BE2C (cell line): ENCODE measurements around the gene EGLN2.
"Not testable (repeated sequence)": the region's sequence is repeated elsewhere in the genome, so short reads cannot be mapped to it uniquely, and the experiment has no call there.

Experiments
- DNase-seq: peaks from one replicate; pipeline ENCODE4 v3.0.0-alpha.2; 2020
- H3K27me3 ChIP-seq: fragments of 250-450 bp; sonication (Bioruptor Pico); 2 replicates; pipeline ENCODE4 v1.5.1; 2020; ENCODE audit warnings: mild to moderate bottlenecking
- H3K36me3 ChIP-seq: fragments of 250-450 bp; sonication (Bioruptor Pico); 2 replicates; pipeline ENCODE4 v1.5.1; 2020; ENCODE audit warnings: mild to moderate bottlenecking
- H3K4me1 ChIP-seq: fragments of 250-450 bp; sonication (Bioruptor Pico); 2 replicates; pipeline ENCODE4 v1.5.1; 2020
- H3K4me3 ChIP-seq: 2 replicates; pipeline ENCODE4 v1.5.1; 2011; ENCODE audit warnings: low read depth, low read length
- H3K9me3 ChIP-seq: fragments of 250-450 bp; sonication (Bioruptor Pico); 2 replicates; pipeline ENCODE4 v1.5.1; 2020
- CTCF ChIP-seq: IDR thresholded peaks from 2 replicates; pipeline ENCODE4 v1.5.1; 2012; ENCODE audit warnings: mild to moderate bottlenecking, low read depth, low read length

Gene EGLN2

GRCh38 chr19:40763526-40763925 is 35.5 kb upstream of the EGLN2 start:
- no peak for TF ChIP-seq CTCF
- peaks cover 74% of the 10 kb centered on the region for H3K36me3 ChIP-seq

GRCh38 chr19:40763963-40764362 is 35.0 kb upstream of the EGLN2 start:
- Histone ChIP-seq H3K27me3 (no peaks in the 10 kb centered on the region), H3K36me3 (peaks cover 70% of the 10 kb centered on the region), H3K4me3 (no peak overlapping the region), H3K4me1 (no peaks in the 10 kb centered on the region), H3K9me3 (no peaks in the 10 kb centered on the region)
- DNase-seq = no peak
- no peak for TF ChIP-seq CTCF

More at GRCh38 chr19:40763526-40763925, 35.5 kb upstream of the EGLN2 start:
- no peaks in the 10 kb centered on the region for H3K4me1 ChIP-seq
- H3K27me3 ChIP-seq = no peaks in the 10 kb centered on the region
- no peak overlapping the region for H3K4me3 ChIP-seq
- no peaks in the 10 kb centered on the region for H3K9me3 ChIP-seq
- DNase-seq = no peak

- H3K27me3 ChIP-seq = not testable (repeated sequence)
- H3K36me3 ChIP-seq = peaks cover 47% of the 10 kb centered on the region
These were observed 32.6 kb upstream of the EGLN2 start for GRCh38 chr19:40766385-40766784.

GRCh38 chr19:40768869-40769268 is 30.1 kb upstream of the EGLN2 start:
- Histone ChIP-seq H3K36me3 (peaks cover 23% of the 10 kb centered on the region), H3K4me3 (no peak overlapping the region), H3K9me3 (no peaks in the 10 kb centered on the region), H3K4me1 (no peaks in the 10 kb centered on the region), H3K27me3 (no peaks in the 10 kb centered on the region)
- TF ChIP-seq CTCF = no peak
- DNase-seq = no peak

More at GRCh38 chr19:40766385-40766784, 32.6 kb upstream of the EGLN2 start:
- H3K9me3 ChIP-seq, DNase-seq, H3K4me1 ChIP-seq, H3K4me3 ChIP-seq: not testable (repeated sequence)

GRCh38 chr19:40771101-40771862 is 27.7 kb upstream of the EGLN2 start:
- H3K9me3 ChIP-seq, H3K36me3 ChIP-seq, H3K27me3 ChIP-seq, H3K4me1 ChIP-seq, H3K4me3 ChIP-seq: not testable (repeated sequence)
- peak; percentile 26 for DNase-seq

GRCh38 chr19:40774916-40775631 is 23.9 kb upstream of the EGLN2 start, which contains the start of gene MIA:
MIA (plus strand) TSS chr19:40775521; CDS start chr19:40775543, 22 bp downstream.
- TF ChIP-seq CTCF = no peak
- peaks cover 3% of the 10 kb centered on the region; the same call in 1 of the 2 replicates for H3K4me1 ChIP-seq
- H3K4me3 ChIP-seq = no peak within 1 kb of the TSS
- DNase-seq = no peak
- no peaks in the 10 kb centered on the region for H3K36me3 ChIP-seq
- H3K9me3 ChIP-seq = no peaks in the 10 kb centered on the region
- H3K27me3 ChIP-seq = no peaks in the 10 kb centered on the region

- no peak for DNase-seq
- TF ChIP-seq CTCF = no peak
- Histone ChIP-seq H3K27me3 (no peaks in the 10 kb centered on the region), H3K36me3 (no peaks in the 10 kb centered on the region), H3K4me3 (no peak overlapping the region), H3K9me3 (no peaks in the 10 kb centered on the region), H3K4me1 (peaks cover 3% of the 10 kb centered on the region; the same call in 1 of the 2 replicates)
These were observed 23.4 kb upstream of the EGLN2 start for GRCh38 chr19:40775632-40776022.
